H9 (cell line): Measurements from ENCODE around the gene HIGD2B. TPM values are rescaled to one million over a fixed set of nuclear protein-coding genes. Genes with fewer than 3 reads are reported as not detected.

Experiments used
- total RNA-seq: library from RNA; stranded (reverse); gene quantifications from 2 replicates; pipeline ENCODE4 v1.2.1, GENCODE V29; 2021

The HIGD2B gene
- total RNA-seq, 1 experiment from 2014 or later, result not detected

Other genes with a start within 250 kb of the HIGD2B start
- gene ARIH1, start 211.9 kb downstream of the HIGD2B start, total RNA-seq, result 158 and 161 TPM in 2 replicates
- 0.33 and 0.75 TPM in 2 replicates for gene GOLGA6B, start 31.5 kb downstream of the HIGD2B start, total RNA-seq
- 22.0 and 27.3 TPM in 2 replicates for gene BBS4, start within 50 bp of the HIGD2B start, total RNA-seq
- 48.5 and 54.8 TPM in 2 replicates for gene ADPGK, start 97.6 kb upstream of the HIGD2B start, total RNA-seq